NCI-H345 treated with DMSO at 0.1 percent for 48 hours (cell line): Measurements from ENCODE around the gene TAF11L13.
"Not testable (repeated sequence)": the region's sequence is repeated elsewhere in the genome, so short reads cannot be mapped to it uniquely, and the experiment has no call there.

Experiments
- DNase-seq: peaks from one replicate; lab custom pipeline; 2025; ENCODE audit not compliant: unreplicated experiment; lab: John Stamatoyannopoulos, UW

Gene TAF11L13

DNA sequence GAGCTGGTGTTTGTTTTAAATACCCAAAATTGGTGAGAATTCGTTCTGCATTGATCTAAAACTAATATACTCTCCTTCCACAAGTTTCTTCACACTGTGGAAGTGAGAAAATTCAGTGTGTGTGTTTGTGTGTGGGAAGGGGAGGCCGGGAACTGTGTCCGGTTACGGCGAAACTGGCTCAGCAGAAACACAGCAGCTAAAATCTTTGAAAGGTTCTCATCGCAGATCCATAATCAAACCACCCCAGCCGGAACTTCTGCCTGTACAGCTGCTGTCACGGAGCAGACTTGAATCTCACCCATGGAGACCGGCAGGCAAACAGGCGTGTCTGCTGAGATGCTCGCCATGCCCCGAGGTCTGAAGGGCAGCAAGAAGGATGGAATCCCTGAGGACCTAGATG is at the start of gene TAF11L13:
Gene TAF11L13, plus strand, starts transcription at position 301 of the 400 bp plus-strand sequence.
- not testable (repeated sequence) for DNase-seq

DNA sequence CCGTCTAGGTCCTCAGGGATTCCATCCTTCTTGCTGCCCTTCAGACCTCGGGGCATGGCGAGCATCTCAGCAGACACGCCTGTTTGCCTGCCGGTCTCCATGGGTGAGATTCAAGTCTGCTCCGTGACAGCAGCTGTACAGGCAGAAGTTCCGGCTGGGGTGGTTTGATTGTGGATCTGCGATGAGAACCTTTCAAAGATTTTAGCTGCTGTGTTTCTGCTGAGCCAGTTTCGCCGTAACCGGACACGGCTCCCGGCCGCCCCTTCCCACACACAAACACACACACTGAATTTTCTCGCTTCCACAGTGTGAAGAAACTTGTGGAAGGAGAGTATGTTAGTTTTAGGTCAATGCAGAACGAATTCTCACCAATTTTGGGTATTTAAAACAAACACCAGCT is 46.2 kb upstream of the TAF11L13 start, which contains the start of gene TAF11L7:
Gene TAF11L7, minus strand, starts transcription at position 101 of the 400 bp plus-strand sequence.
- not testable (repeated sequence) for DNase-seq

DNA sequence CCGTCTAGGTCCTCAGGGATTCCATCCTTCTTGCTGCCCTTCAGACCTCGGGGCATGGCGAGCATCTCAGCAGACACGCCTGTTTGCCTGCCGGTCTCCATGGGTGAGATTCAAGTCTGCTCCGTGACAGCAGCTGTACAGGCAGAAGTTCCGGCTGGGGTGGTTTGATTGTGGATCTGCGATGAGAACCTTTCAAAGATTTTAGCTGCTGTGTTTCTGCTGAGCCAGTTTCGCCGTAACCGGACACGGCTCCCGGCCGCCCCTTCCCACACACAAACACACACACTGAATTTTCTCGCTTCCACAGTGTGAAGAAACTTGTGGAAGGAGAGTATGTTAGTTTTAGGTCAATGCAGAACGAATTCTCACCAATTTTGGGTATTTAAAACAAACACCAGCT is 41.0 kb upstream of the TAF11L13 start, which contains the start of gene TAF11L8:
Gene TAF11L8, minus strand, starts transcription at position 101 of the 400 bp plus-strand sequence.
- not testable (repeated sequence) for DNase-seq

DNA sequence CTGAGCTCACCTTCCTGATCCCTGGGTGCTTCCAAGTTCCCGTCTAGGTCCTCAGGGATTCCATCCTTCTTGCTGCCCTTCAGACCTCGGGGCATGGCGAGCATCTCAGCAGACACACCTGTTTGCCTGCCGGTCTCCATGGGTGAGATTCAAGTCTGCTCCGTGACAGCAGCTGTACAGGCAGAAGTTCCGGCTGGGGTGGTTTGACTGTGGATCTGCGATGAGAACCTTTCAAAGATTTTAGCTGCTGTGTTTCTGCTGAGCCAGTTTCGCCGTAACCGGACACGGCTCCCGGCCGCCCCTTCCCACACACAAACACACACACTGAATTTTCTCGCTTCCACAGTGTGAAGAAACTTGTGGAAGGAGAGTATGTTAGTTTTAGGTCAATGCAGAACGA is 37.6 kb upstream of the TAF11L13 start, which contains the start of gene TAF11L9:
Gene TAF11L9, minus strand, starts transcription at position 140 of the 400 bp plus-strand sequence.
- DNase-seq: not testable (repeated sequence)

DNA sequence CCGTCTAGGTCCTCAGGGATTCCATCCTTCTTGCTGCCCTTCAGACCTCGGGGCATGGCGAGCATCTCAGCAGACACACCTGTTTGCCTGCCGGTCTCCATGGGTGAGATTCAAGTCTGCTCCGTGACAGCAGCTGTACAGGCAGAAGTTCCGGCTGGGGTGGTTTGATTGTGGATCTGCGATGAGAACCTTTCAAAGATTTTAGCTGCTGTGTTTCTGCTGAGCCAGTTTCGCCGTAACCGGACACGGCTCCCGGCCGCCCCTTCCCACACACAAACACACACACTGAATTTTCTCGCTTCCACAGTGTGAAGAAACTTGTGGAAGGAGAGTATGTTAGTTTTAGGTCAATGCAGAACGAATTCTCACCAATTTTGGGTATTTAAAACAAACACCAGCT is 34.2 kb upstream of the TAF11L13 start, which contains the start of gene TAF11L10:
Gene TAF11L10, minus strand, starts transcription at position 101 of the 400 bp plus-strand sequence.
- not testable (repeated sequence) for DNase-seq

DNA sequence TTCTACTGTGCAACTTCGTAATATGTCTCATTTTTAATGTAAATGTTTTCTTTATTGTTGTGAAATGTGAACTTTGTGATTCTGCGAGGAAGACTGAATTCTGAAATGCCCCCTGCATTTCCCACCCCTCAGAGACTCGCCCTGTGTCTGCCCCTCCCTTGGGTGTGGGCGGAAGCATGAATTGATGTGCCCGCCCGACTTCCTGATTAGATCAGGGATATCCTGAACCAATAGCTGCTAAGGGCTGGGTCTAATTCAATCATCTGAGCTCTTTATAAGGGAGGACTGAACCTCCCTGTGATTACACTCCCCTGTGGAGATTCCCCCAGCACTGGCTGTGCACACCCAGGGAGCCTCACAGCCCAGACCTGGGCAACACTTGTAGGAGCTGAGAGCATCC is 28.0 kb upstream of the TAF11L13 start, which contains the start of gene TAF11L11:
Gene TAF11L11, plus strand, starts transcription at position 304 of the 400 bp plus-strand sequence.
- not testable (repeated sequence) for DNase-seq

DNA sequence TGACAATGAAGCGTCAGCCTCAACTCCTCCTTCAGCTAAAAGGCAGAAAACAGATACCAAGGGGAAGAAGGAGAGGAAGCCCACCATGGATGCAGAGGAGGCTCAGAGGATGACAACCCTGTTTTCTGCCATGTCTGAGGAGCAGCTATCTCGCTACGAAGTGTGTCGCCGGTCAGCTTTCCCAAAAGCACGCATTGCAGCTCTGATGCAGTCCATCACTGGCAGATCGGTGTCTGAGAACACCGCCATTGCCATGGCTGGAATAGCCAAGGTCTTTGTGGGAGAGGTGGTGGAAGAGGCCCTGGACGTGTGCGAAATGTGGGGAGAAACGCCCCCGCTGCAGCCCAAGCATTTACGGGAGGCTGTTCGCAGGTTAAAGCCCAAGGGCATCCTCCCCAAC is 26.9 kb upstream of the TAF11L13 start:
- DNase-seq: no peak

DNA sequence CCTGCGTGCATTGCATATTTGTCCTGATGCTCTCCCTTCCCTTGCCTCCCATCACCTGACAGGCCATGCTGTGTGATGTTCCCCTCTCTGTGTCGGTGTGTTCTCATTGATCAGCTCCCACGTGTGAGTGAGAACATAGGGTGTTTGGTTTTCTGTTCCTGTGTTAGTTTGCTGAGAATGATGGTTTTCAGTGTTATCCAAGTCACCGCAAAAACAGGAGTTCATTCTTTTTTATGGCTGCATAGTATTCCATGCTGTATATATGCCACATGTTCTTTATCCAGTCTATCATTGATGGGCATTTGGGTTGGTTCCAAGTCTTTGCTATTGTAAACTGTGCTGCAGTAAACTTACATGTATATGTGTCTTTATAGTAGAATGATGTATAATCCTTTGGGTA is 24.4 kb upstream of the TAF11L13 start:
- DNase-seq: not testable (repeated sequence)

DNA sequence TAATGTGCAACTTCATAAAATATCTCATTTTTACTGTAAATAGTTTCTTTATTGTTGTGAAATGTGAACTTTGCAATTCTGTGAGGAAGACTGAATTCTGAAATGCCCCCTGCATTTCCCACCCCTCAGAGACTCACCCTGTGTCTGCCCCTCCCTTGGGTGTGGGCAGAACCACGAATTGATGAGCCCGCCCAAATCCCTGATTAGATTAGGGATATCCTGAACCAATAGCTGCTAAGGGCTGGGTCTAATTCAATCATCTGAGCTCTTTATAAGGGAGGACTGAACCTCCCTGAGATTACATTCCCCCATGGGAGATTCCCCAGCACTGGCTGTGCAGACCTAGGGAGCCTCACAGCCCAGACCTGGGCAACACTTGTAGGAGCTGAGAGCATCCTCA is 21.8 kb upstream of the TAF11L13 start, which contains the start of gene TAF11L12:
Gene TAF11L12, plus strand, starts transcription at position 301 of the 400 bp plus-strand sequence.
- not testable (repeated sequence) for DNase-seq

DNA sequence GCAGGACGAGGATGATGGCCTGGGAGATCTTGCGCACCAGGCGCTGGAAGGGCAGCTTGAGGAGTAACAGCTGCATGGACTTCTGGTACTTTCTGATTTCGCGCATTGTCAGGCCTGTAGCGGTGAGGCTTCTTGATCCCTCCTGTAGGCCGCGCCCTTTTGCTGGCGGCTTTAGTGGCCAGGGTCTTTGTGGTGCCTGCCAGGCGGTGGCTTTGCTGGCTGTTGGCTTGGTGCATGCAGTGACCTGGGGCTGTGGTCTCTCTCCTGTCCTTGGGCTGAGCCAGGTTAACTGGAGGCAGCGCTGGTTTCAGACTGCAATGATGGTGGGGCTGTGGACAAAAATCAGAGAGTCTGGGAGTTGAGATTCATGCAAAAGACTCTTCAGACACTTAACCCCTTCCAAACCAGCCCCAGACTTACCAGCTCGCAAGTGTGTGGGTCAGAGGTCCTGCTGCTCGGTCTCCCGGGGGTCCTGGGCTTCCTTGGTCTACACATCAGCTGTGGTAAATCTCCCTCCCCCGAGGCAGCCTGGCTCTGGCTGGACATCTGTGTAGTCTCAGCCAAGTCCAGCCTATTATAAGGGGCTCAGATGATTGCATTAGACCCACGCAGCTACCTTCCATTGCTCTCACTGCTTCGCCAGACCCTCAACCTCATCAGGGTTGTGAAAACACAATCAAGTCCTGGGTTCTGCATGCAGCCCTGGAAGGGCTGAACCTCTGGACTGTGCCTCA is 16.8 kb upstream of the TAF11L13 start:
- no peak for DNase-seq

DNA sequence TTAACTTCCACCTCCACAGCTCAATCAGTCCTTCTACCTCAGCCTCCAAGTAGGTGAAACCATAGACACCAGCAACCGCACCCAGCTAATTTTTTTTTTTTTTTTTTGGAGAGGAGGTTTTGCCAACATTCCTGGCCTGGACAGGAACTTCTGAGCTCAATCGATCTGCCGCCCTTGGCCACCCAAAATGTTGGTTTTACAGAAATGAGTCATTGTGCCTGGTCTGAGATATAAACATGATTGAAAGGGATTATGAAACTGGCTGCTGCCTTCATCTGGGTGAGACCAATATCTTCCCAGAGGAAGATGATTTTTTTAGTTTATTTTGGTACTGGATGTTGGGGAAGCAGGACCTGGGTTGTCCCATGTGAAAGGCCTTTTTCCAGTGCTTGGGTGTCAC is 12.5 kb upstream of the TAF11L13 start:
- DNase-seq: no peak

DNA sequence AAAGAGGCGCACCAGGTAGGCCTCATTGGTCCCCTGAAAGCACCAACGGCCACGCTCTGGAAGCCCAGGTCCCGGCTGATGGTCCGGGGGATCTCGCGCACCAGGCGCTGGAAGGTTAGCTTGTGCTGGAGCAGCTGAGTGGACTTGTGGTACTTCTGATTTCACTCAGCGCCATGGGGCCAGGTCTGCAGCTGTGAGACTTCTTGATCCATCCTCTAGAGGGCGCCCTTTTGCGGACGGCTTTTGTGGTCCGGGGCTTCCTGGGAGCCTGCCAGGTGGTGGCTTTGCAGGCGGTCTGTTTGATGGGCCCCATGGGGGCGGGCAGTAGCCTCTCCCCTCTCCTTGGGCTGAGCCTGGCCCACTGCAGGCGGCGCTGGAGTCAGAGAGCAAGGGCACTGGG is 11.3 kb upstream of the TAF11L13 start:
- DNase-seq: no peak

DNA sequence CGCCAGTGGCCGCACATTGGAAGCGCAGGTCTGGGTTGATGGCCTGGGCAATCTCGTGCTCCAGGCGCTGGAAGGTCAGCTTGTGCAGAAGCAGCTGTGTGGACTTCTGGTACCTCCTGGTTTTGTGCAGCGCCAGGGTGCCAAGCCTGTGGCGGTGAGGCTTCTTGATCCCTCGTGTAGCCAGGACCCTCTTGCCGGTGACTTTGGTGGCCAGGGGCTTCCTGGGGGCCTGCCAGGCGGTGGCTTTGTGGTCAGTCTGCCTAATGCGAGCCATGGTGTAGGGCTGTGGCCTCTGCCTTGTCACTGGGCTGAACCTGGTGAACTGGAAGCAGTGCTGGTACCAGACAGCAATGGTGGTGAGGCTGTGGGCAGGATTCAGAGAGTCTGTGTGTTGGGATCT is 6.2 kb upstream of the TAF11L13 start:
- no peak for DNase-seq

DNA sequence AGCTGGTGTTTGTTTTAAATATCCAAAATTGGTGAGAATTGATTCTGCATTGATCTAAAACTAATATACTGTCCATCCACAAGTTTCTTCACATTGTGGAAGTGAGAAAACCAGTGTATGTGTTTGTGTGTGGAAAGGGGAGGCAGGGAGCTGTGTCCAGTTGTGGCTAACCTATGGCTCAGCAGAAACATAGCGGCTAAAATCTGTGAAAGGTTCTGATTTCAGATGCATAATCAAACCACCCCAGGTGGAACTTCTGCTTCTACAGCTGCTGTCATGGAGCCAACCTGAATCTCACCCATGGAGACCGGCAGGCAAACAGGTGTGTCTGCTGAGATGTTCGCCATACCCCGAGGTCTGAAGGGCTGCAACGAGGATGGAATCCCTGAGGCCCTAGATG is 2.3 kb downstream of the TAF11L13 start, which contains the start of gene TAF11L14:
Gene TAF11L14, plus strand, starts transcription at position 301 of the 400 bp plus-strand sequence.
- DNase-seq: no peak

DNA sequence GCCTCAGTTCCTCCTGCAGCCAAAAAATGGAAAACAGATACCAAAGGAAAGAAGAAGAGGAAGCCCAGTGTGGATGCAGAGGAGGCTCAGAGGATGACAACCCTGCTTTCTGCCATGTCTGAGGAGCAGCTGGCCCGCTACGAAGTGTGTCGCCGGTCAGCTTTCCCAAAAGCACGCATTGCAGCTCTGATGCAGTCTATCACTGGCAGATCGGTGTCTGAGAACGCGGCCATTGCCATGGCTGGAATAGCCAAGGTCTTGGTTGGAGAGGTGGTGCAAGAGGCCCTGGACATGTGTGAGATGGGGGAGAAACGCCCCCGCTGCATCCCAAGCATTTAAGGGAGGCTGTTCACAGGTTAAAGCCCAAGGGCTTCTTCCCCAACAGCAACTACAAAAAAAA is 17.3 kb downstream of the TAF11L13 start:
- DNase-seq: not testable (repeated sequence)

DNA sequence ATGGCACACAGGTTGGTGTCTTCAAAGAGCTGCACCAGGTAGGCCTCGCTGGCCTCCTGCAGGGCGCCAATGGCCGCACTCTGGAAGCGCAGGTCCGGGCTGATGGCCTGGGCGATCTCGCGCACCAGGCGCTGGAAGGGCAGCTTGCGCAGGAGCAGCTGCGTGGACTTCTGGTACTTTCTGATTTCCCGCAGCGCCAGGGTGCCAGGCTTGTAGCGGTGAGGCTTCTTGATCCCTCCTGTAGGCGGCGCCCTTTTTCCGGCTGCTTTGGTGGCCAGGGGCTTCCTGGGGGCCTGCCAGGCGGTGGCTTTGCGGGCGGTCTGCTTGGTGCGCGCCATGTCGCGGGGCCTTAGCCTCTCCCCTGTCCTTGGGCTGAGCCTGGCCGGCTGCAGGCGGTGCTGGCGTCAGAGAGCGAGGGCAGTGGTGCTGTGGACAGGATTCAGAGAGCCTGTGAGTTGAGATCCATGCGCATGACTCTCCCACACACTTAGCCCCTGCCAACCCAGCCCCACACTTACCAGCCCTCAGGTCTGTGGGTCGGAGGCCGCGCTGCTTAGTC is 23.4 kb downstream of the TAF11L13 start:
- not testable (repeated sequence) for DNase-seq

DNA sequence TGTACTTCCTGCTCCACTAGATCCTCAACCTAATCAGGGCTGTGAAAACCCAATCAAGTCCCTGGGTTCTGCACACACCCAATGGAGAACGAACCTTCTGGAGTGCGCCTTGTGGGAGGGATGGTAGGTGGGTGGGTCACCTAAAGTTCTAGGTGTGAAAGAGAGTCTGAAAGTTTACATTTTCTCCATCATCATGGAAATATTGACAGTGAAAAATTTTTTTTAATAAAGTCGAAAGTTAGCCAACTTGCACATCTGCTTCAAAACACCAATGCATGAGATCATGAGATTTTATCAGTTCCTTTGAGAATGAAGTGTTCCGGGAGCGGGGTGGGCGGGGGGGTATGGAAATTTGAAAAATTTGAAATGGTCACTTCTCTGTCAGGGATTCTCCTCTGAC is 24.0 kb downstream of the TAF11L13 start:
- no peak for DNase-seq

DNA sequence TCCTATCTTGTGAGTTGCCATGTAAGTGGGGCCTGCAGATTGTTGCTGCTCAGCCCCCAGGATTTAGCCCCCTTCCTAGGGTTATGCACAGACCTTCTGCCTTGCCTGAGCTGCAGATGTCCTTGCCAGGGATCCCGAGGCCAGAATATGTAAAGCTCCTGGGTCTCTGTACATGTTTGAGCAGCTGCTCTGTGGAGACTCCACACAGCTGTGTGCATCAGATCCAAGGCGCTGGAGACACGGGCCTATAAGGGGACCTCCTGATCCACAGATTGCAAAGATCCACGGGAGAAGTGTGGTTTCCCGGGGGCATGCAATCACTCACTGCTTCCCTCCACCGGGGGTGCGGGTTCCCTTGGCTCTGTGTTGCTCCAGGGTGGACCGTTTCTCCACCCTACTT is 31.3 kb downstream of the TAF11L13 start:
- DNase-seq: no peak

DNA sequence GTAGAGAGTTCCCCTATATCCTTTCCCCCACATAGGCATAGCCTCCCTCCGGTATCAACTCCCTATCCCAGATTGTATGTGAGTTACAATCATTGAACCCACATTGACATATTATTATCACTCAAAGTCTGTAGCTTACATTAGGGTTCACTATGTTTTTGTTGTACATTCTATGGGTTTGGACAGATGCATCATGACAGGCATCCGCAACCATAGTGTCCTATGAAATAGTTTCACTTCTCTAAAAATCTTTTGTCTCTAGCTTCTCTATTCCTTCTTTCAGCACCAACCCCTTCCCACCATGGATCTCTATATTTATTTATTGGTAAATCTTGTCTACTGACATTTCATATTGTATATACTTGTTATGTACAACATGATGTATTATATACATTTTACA is 33.9 kb downstream of the TAF11L13 start:
- no peak for DNase-seq

DNA sequence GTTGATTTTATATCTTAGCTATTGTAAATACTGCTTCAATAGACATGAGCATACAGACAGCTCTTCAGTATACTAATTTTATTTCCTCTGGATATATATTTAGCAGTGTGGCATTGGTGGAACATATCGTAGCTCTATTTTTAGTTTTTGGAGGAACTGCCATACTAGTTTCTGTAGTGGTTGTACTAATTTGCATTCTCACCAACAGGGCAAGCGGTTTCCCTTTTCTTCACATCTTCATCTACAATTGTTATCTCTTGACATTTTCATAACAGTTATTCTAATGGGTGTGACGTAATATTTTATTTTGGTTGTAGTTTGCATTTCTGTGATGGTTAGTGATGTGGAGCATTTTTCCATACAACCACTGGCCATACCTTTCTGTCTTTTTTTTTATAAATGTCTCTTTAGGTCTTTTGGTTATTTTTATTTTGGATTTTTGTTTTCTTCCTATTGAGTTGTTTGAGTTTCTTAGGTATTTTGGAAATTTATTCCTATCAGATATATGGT is 34.9 kb downstream of the TAF11L13 start:
- DNase-seq: no peak

DNA sequence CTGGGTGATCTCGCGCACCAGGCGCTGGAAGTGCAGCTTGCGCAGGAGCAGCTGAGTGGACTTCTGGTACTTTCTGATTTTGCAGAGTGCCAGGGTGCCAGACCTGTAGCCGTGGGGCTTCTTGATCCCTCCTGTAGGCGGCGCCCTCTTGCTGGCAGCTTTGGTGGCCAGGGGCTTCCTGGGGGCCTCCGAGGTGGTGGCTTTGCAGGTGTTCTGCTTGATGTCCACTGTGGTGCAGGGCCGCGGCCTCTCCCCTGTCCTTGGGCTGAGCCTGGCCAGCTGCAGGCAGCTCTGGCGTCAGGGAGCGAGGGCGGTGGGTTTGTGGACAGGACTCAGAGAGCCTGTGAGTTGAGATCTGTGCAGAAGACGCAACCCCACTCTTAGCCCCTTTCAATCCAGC is 38.5 kb downstream of the TAF11L13 start:
- no peak for DNase-seq
